Cardiac muscle cell (in vitro differentiated cells and primary cell): Measurements from ENCODE around the gene SBF2. TPM values are rescaled to one million over a fixed set of nuclear protein-coding genes. Genes with fewer than 3 reads are reported as not detected.

Experiments
- DNase-seq, 2 donors: peaks; one replicate each; pipeline versions ENCODE4 v3.0.0 to v3.0.0-alpha.2; 2010 to 2017; ENCODE audit warnings: low read depth in 1 of 2, low spot score in 1 of 2
- H3K27ac ChIP-seq: fragments of 200-600 bp; sonication (generic); 2 replicates; pipeline ENCODE4 v1.5.1; 2016
- H3K27me3 ChIP-seq: fragments of 200-600 bp; sonication (generic); 2 replicates; pipeline ENCODE4 v1.6.0; 2016; ENCODE audit warnings: control low read depth
- H3K36me3 ChIP-seq: fragments of 200-600 bp; sonication (generic); 2 replicates; pipeline ENCODE4 v1.5.1; 2016; ENCODE audit warnings: control low read depth
- H3K4me1 ChIP-seq: fragments of 200-600 bp; sonication (generic); 2 replicates; pipeline ENCODE4 v1.8.1; 2017; ENCODE audit warnings: low read depth, mild to moderate bottlenecking, mixed run types
- H3K4me3 ChIP-seq: fragments of 200-600 bp; sonication (generic); 2 replicates; pipeline ENCODE4 v1.5.1; 2016; ENCODE audit warnings: mild to moderate bottlenecking
- H3K9me3 ChIP-seq: fragments of 200-600 bp; sonication (generic); 2 replicates; pipeline ENCODE4 v1.5.1; 2017; ENCODE audit warnings: low read depth, mild to moderate bottlenecking, control low read depth
- CTCF ChIP-seq: IDR thresholded peaks from 2 replicates; pipeline ENCODE4 v1.5.1; 2012; ENCODE audit warnings: low read depth, mild to moderate bottlenecking, low read length
- polyA plus RNA-seq: library from polyadenylated mRNA; unstranded; fragments of >200 nt; fragmentation: Nextera tagmentation; extraction: Ambion mirVana; gene quantifications from 2 replicates; pipeline ENCODE4 v1.2.1, GENCODE V29; 2016
- total RNA-seq: library from RNA; depleted of rRNA; stranded (reverse); fragments of >200 nt; gene quantifications from 2 replicates; pipeline ENCODE4 v1.2.3, GENCODE V29; 2016

Gene SBF2
- total and polyA plus RNA-seq, 2 experiments from 2014 or later, result 13.3 to 32.3 TPM

GRCh38 chr11:10211470-10211869 lies 82.5 kb downstream of the SBF2 start:
- no peak overlapping the region for H3K4me3 ChIP-seq
- TF ChIP-seq CTCF, result no peak
- H3K27me3 ChIP-seq, result no peaks in the 10 kb centered on the region
- H3K27ac ChIP-seq, result no peak overlapping the region
- peaks cover 11% of the 10 kb centered on the region for H3K4me1 ChIP-seq
- no peaks in the 10 kb centered on the region for H3K36me3 ChIP-seq
- DNase-seq, result no peak
- H3K9me3 ChIP-seq, result no peaks in the 10 kb centered on the region

DNA sequence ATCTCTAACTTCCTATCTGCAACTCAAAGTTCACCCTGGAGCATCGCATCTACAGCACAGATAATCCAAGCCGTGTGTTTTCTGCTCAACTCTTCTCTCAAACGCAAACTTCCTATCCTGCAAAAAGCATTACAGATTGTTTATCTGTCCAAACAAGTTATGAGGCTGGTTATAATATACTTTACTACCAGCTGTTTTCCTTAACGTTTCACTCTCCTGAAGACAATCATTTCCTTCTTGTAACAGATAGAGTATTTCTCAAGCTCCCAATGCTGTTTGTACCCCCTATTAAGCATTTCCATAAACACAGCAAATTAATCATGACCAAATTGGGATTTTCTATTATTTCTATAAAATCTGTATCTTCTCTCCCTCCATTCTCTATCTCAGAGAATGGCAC lies 84.7 kb downstream of the SBF2 start:
- H3K4me1 ChIP-seq, result peaks cover 18% of the 10 kb centered on the region
- H3K4me3 ChIP-seq, result no peak overlapping the region
- H3K36me3 ChIP-seq, result no peaks in the 10 kb centered on the region
- no peak overlapping the region for H3K27ac ChIP-seq
- TF ChIP-seq CTCF, result no peak
- no peaks in the 10 kb centered on the region for H3K27me3 ChIP-seq
- no peaks in the 10 kb centered on the region for H3K9me3 ChIP-seq
- DNase-seq, result no peak

- Histone ChIP-seq H3K27ac (no peak overlapping the region), H3K27me3 (no peaks in the 10 kb centered on the region), H3K4me1 (peaks cover 18% of the 10 kb centered on the region), H3K9me3 (no peaks in the 10 kb centered on the region), H3K4me3 (no peak overlapping the region), H3K36me3 (no peaks in the 10 kb centered on the region)
- peak; percentile 64 for TF ChIP-seq CTCF
- peak; percentile 54 to 64 for DNase-seq
Measured at GRCh38 chr11:10208131-10208575, 85.9 kb downstream of the SBF2 start.

GRCh38 chr11:10205928-10206327 lies 88.1 kb downstream of the SBF2 start:
- TF ChIP-seq CTCF, result no peak
- H3K9me3 ChIP-seq, result no peaks in the 10 kb centered on the region
- H3K27ac ChIP-seq, result peak overlapping the region; percentile 1
- peak in 1 of 2 donors; percentile 35 for DNase-seq
- no peak overlapping the region for H3K4me3 ChIP-seq
- H3K4me1 ChIP-seq, result peaks cover 18% of the 10 kb centered on the region
- H3K36me3 ChIP-seq, result no peaks in the 10 kb centered on the region
- no peaks in the 10 kb centered on the region for H3K27me3 ChIP-seq

GRCh38 chr11:10204021-10204420 lies 90.0 kb downstream of the SBF2 start:
- no peak overlapping the region for H3K4me3 ChIP-seq
- H3K27ac ChIP-seq, result no peak overlapping the region
- DNase-seq, result no peak
- TF ChIP-seq CTCF, result no peak
- H3K9me3 ChIP-seq, result no peaks in the 10 kb centered on the region
- no peaks in the 10 kb centered on the region for H3K27me3 ChIP-seq
- H3K36me3 ChIP-seq, result no peaks in the 10 kb centered on the region
- H3K4me1 ChIP-seq, result peaks cover 18% of the 10 kb centered on the region

DNA sequence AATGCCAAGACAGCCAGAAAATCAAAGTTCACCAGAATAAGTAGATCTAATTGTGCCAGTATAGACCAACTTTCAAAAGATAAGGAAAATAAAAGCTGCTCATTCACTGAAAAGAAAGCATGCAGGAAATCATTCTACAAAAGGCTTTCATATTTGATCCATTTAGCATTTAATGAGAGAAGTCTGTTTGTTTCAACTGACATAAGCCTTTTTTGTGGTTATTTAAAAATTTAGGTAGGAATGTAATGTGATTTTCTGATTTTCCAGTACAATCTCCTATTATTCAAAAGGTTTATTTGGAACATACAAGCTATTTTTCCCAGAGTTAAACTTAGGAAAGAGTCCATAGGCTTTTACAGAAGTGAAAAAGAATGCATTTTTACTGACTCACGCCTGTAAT lies 92.7 kb downstream of the SBF2 start:
- no peak overlapping the region for H3K4me3 ChIP-seq
- no peak for TF ChIP-seq CTCF
- no peaks in the 10 kb centered on the region for H3K36me3 ChIP-seq
- no peak overlapping the region for H3K27ac ChIP-seq
- DNase-seq, result no peak
- H3K9me3 ChIP-seq, result no peaks in the 10 kb centered on the region
- no peaks in the 10 kb centered on the region for H3K27me3 ChIP-seq
- H3K4me1 ChIP-seq, result peaks cover 6% of the 10 kb centered on the region
